GM21526 (cell line): ENCODE results near the gene NPRL2.

ENCODE experiments used
- ATAC-seq: cut with Tn5 transposase; IDR thresholded peaks from one replicate; pipeline ENCODE4 v1.9.1; 2021; ENCODE audit warnings: moderate library complexity; ENCODE audit not compliant: unreplicated experiment, low FRiP score

Gene NPRL2

DNA sequence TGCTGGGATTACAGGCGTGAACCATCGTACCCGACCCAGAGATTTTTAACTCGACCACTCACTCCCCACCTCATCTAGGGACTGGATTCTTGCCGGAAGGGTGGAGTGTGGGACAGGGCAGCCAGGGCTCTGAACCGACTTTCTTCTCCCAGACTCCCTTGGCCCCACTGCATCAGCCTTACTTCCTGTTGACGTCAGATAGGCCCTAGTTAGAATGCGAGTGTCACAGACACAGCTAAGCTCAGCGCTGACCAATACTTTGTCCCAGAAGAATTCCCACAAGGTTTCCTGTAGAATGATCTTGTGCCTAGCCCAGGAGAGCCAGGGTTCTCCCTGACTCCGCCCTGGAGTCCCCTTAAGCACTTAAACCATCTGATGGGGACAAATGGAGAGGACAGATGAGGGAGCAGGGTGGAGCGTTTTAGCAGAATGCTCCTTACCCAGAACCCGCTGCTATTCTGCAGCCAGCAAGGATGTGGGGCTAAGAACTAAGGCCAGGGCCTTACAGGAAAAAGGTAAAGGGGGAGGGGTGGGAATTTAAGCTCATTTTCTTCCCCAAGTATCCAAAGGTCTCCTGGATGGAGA is 16.7 kb downstream of the NPRL2 start:
- no peak for ATAC-seq

DNA sequence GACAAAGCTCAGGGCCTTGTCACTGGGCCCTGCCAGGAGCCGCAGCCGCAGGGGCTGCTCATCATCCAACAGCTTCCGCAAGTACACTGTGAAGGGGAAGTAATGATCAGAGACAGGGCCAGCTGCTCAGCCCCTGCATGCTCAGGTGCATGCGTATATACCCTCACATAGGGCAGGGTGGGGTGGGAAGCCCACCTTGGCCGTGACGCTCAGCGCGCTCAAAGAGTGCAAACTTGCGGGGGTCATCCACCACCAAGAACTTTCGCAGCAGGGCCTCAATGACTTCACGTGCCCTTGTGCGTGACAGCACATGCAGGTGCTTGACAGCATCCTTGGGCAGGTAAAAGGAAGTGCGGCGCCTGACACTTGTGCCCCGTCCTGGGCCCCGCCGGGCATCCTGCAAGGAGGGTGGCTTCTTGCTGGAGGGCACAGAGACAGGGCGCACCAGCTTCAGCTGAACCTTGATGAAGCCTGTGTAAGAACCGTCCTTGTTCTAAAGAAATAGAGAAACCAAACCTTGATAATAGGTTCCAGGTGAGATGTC is 19.1 kb downstream of the NPRL2 start:
- no peak for ATAC-seq

DNA sequence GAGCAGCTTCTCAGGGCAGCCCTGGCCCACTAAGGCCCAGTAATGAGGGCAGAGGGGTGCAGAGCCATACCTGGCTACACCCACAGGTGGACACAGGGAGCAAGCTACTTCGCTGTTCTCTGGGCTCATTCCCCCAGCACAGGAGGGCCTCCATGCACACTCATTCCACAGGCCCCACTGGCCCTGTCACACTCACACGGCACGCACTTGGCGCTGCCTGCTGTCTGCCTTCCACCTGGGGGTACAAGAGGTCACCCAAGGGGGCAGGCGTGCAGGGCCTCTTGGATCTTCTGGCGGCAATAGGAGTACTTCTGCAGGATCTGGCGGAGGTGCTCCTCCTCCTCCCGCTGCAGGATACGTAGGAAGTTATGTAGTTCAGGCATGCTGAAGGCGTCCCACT is 20.2 kb downstream of the NPRL2 start:
- no peak for ATAC-seq

GRCh38 chr3:50327943-50328691 is 22.5 kb downstream of the NPRL2 start, which contains the start of gene TUSC2:
TSS of gene TUSC2 (minus strand) at chr3:50328223. CDS start at chr3:50328099, 124 bp downstream.
- ATAC-seq: peak; percentile 62

- no peak for ATAC-seq
Measured at GRCh38 chr3:50327129-50327528, 23.4 kb downstream of the NPRL2 start.

- no peak for ATAC-seq
Measured at GRCh38 chr3:50326182-50326541, 24.4 kb downstream of the NPRL2 start.

DNA sequence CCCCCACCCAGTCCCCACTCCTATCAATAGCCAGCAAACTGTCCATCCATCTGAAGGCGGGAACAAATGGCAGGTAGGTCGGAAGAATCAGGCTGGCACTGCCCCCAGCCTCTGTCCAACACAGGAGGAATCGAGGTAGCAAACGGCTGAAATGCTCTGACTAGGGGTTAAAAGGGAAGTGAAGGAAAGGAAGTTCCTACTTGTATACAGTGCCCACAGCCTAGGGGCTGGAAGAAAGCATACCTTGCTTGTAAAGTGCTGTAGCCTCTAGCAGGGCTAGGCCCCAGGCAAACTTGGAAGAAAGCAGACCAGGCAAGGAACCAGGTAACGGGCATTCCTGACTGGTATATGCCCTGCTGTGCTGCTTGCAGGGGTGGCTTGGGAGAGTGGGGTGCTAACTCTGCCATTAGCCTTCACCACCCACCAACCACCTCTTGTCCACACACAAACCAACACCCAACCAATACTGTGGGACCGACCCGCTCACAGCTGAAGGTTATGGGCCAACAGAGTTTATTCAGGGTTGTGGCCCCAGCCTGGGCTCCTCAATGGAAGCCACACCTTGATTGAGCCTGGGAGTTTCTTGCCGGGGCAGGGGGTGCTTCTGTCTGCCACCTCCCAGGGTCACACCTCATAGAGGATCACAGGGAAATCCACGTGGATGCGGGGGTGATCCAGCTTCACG is 24.9 kb downstream of the NPRL2 start:
- ATAC-seq: no peak

- no peak for ATAC-seq
Measured at GRCh38 chr3:50325113-50325480, 25.5 kb downstream of the NPRL2 start.

- ATAC-seq: no peak
Measured at GRCh38 chr3:50324351-50325112, 26.0 kb downstream of the NPRL2 start.

DNA sequence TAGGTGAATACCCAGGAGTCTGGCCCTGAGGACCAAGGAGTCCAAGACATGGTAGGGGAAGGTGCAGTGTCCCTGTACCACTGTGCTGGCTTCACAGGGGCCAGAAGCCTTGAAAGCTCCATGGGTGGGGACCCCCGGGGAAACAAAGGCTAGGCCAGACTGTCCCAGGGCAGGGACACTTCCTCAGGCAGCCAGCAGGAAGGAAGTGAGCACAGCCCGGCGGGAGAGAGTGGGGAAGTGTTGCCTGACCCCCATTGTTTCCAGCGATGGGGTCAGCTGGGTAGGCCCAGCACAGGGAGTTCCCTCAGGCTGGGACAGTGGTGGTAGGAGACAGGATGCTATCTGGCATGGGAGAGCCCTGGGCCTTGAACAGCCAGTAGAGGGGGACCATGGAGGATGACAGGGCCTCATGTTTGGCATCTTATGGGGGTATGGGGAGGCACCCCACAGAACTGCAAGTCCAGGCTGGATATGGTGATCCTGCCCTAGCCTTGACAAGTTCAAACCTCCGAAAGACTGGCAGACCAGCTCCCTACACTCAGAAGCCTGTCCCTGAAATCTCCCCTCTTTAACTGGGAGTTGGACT is 26.9 kb downstream of the NPRL2 start:
- no peak for ATAC-seq

GRCh38 chr3:50323092-50323600 is 27.4 kb downstream of the NPRL2 start:
- no peak for ATAC-seq

GRCh38 chr3:50322386-50323091 is 28.0 kb downstream of the NPRL2 start, which contains the start of gene HYAL2:
TSS of gene HYAL2 (minus strand) at chr3:50322745. CDS start at chr3:50320489, 2,256 bp downstream.
- no peak for ATAC-seq

DNA sequence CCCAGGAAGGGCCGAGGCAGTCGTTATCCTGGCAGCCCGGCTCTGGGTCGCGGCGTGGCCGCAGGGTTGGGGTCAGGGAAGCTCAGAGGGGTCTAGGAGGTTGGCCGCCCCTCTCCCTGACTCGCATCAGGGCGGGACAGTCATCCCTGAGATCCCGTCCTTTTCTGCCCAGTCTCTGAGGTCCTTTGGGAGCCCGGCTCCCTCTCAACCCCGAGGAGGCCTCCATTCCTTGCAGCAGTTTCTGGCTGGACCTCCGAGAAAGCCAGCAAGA is 28.5 kb downstream of the NPRL2 start:
- no peak for ATAC-seq

DNA sequence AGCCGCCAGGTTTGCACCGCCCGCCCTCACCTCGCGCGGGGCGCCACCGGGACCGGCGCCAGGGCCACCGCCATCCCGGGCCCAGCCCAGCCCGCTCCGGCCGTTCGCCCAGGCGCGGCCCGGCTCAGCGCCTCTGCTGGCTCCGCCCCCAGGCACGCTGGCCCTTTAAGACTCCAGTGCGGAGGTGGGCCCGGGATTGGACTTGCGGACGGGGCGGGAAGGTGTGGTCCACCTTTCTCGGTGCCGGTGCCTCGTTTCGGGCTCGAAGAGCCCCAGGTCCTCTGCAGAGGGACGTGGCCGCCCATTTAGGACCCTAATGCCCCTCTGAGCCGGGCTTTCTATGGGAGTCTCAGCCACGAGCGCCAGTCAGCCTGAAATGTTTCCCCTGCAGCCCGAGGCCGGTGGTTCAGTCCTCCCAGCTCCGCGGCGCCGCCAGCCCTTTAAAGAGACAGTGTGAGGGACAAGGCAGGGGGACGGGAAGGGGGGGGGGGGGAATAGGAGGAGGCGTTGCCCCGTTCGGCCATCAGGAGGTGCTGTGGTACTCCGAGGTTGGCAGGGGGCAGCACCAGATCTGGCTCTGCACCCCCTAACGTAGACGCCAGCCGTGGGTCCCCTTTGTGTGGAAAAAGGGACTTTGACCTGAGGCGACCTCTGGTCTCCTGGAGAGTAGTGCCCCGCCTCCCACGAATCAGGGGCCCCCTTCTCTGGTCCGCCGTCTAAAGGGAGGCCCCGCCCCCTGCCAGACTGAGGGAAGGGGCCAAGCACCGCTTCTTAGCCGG is 29.1 kb downstream of the NPRL2 start:
- ATAC-seq: peak; percentile 61

DNA sequence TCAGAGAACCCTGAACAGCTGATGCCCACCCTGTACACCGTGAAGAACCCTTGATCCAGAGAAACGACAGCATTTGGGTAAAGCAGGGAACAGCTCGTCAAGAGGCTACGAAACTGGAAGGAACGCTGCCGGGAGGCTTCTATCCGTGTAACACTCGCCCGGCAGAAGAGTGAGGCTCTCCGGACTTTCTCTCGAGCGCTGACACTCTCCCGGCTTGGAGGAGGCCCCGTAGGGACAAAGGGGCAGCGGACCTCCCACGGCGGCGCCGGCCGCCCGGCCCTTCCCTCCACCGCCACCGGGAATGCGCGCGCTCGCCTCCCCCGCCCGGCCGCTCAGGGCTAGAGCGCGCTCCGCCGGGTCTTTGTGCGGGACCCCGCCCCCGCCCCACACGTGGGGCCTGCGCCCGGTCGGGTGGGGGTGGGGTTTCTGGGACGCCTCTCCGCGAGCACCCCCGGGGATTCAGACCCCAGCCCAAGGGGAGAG is 29.7 kb downstream of the NPRL2 start:
- peak; percentile 41 for ATAC-seq

DNA sequence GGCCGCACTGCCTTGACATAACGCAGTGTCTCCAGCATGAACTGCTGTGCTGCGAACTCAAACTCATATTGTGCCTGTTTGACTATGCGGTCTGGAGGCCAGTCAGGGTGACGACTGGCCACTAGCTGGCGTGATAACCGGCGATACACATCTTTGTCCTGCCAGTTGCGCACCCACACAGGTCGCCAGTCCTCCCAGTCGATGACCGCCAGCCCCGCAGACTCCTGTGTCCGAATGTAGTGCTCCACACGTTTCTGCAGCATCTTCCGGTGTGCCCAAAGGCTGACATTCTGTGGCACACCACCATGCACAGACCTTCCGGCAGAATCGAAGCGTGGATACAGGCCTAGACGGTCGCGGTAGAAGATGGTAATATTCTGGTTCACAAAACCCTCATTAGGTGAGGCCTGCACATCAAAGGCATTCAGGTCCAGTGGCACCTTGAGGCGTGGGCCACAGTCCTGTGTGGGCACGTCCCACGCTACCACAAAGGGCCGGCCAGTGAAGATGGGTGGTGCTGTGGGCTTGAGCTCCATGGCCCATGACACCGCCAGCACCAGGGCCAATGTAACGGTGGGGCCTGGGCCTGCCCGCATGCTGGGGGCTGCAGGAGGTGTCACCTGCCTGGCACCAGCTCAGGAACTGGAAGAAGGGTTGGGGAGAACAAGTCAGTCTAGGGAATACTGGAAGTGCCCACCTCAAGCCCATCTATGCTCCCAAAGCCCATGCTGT is 30.5 kb downstream of the NPRL2 start:
- no peak for ATAC-seq

- ATAC-seq: no peak
Measured at GRCh38 chr3:50319181-50319893, 31.2 kb downstream of the NPRL2 start.

DNA sequence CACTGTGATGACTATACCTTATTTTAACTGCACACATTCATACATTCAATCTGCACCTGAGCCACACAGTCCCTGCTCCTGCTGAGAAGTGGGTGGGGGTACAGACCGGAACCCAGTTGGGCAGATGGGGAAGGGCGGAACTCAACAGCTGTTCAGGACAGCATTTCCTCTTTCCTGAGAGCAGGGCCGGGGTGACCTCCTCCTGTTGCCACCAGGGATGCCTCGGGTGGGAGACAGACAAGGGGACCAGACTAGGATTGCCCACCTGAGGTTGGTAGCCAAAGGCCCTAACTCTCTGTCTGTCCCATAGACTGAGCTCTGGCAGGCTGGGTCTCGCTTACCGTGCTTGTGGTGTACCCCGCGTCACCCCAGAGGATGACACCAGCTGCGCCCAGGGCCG is 32.0 kb downstream of the NPRL2 start:
- ATAC-seq: no peak
